K562 (cell line): Measurements from ENCODE around the gene KLK5. TPM values are rescaled to one million over a fixed set of nuclear protein-coding genes. Genes with fewer than 3 reads are reported as not detected.

Experiments used
- ETS2 ChIP-seq: IDR thresholded peaks from 2 replicates; pipeline ENCODE4 v1.6.1; 2016; ENCODE audit warnings: borderline replicate concordance, missing genetic modification characterization, mild to moderate bottlenecking, moderate library complexity, missing compliant biosample characterization; ENCODE audit not compliant: poor library complexity, severe bottlenecking
- NCOA1 ChIP-seq: fragments of 450-650 bp; IDR thresholded peaks from 2 replicates; pipeline ENCODE4 v1.6.1; 2016; ENCODE audit warnings: low read depth
- NCOA6 ChIP-seq: fragments of 450-650 bp; IDR thresholded peaks from 2 replicates; pipeline ENCODE4 v1.6.1; 2017; ENCODE audit warnings: mild to moderate bottlenecking
- POLR2AphosphoS2 ChIP-seq: IDR thresholded peaks from 2 replicates; pipeline ENCODE4 v1.6.1; 2012; ENCODE audit warnings: low read length, improper control_type of control experiment
- SNRNP70 ChIP-seq: fragments of 200-400 bp; formaldehyde crosslinking; optimal IDR thresholded peaks from 2 replicates; pipeline ENCODE3; 2017; ENCODE audit warnings: low read depth, low read length
- SPI1 ChIP-seq: IDR thresholded peaks from 2 replicates; pipeline ENCODE4 v1.6.1; 2011; ENCODE audit warnings: low read depth, low read length, control low read depth, borderline replicate concordance
- TRIM28 ChIP-seq: fragments of 450-650 bp; IDR thresholded peaks from 2 replicates; pipeline ENCODE4 v1.6.1; 2017
- polyA plus RNA-seq, 8 experiments: library from polyadenylated mRNA; depleted of rRNA in 4 of 8; stranded (reverse) in 5 of 8; unstranded in 3 of 8; fragments of >200 nt; fragmentation: Nextera tagmentation in 2 of 8; fragmentation: Illumina TruSeq in 1 of 8; extraction: Ambion mirVana in 2 of 8; extraction: Trizol in 1 of 8; gene quantifications; 2 replicates each; pipeline versions ENCODE4 v1.2.1 to v1.2.3, GENCODE V29; 2011 to 2014; ENCODE audit warnings: inconsistent platforms in 1 of 8, missing spikeins in 1 of 8
- total RNA-seq, 7 experiments: library from RNA; depleted of rRNA in 6 of 7; stranded (reverse); fragments of >200 nt in 6 of 7; fragmentation: Illumina TruSeq in 2 of 7; extraction: Trizol in 2 of 7; gene quantifications; 2 replicates each; pipeline versions ENCODE4 v1.2.1 to v1.2.3, GENCODE V29; 2011 to 2021; ENCODE audit warnings: low replicate concordance in 1 of 7
- TF ChIP-seq, protein P1 (sequence below): fragments of 250-450 bp; sonication (Bioruptor Pico); IDR thresholded peaks from 2 replicates; pipeline ENCODE4 v1.5.0; 2020; ENCODE audit warnings: mild to moderate bottlenecking
- TF ChIP-seq, protein P2 (sequence below): fragments of 450-650 bp; IDR thresholded peaks from 2 replicates; pipeline ENCODE4 v1.6.1; 2017; ENCODE audit warnings: antibody characterized with exemption, mild to moderate bottlenecking
- TF ChIP-seq, protein P3 (sequence below): sonication (generic); formaldehyde crosslinking; IDR thresholded peaks from 2 replicates; pipeline ENCODE4 v1.8.1; 2022; ENCODE audit warnings: missing genetic modification reagents

The KLK5 gene
- total and polyA plus RNA-seq, 9 of the 15 experiments (the other 6 are each of a cell fraction or from before 2014, with no cell fraction given): not detected

DNA sequence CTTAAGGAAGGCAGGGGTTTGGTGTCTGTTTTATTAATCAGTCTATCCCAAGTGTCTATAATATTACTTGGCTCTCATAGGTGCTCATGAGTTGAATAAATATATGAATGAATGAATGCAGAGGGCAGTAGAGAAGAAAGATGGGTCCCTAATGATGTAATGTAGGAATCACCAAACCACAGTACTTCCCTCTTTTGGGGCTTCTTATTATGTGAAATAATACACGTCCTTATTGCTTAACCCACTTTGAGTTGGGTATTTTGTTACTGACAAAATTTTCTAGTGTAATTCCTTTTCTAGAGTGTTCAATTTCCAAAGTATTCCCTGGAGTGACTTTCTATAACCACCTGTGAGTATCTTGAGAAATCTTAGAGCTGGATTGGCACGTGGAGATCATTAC is 13.2 kb downstream of the KLK5 start (continued):
- TF ChIP-seq, protein P1, sequence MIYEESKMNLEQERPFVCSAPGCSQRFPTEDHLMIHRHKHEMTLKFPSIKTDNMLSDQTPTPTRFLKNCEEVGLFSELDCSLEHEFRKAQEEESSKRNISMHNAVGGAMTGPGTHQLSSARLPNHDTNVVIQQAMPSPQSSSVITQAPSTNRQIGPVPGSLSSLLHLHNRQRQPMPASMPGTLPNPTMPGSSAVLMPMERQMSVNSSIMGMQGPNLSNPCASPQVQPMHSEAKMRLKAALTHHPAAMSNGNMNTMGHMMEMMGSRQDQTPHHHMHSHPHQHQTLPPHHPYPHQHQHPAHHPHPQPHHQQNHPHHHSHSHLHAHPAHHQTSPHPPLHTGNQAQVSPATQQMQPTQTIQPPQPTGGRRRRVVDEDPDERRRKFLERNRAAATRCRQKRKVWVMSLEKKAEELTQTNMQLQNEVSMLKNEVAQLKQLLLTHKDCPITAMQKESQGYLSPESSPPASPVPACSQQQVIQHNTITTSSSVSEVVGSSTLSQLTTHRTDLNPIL (CRISPR knock-in tag): no peak
- TF ChIP-seq NCOA6 (no peak), NCOA1 (no peak), TRIM28 (no peak), SNRNP70 (no peak), ETS2 (tag) (no peak), SPI1 (no peak), POLR2AphosphoS2 (no peak)
- TF ChIP-seq, protein P2, sequence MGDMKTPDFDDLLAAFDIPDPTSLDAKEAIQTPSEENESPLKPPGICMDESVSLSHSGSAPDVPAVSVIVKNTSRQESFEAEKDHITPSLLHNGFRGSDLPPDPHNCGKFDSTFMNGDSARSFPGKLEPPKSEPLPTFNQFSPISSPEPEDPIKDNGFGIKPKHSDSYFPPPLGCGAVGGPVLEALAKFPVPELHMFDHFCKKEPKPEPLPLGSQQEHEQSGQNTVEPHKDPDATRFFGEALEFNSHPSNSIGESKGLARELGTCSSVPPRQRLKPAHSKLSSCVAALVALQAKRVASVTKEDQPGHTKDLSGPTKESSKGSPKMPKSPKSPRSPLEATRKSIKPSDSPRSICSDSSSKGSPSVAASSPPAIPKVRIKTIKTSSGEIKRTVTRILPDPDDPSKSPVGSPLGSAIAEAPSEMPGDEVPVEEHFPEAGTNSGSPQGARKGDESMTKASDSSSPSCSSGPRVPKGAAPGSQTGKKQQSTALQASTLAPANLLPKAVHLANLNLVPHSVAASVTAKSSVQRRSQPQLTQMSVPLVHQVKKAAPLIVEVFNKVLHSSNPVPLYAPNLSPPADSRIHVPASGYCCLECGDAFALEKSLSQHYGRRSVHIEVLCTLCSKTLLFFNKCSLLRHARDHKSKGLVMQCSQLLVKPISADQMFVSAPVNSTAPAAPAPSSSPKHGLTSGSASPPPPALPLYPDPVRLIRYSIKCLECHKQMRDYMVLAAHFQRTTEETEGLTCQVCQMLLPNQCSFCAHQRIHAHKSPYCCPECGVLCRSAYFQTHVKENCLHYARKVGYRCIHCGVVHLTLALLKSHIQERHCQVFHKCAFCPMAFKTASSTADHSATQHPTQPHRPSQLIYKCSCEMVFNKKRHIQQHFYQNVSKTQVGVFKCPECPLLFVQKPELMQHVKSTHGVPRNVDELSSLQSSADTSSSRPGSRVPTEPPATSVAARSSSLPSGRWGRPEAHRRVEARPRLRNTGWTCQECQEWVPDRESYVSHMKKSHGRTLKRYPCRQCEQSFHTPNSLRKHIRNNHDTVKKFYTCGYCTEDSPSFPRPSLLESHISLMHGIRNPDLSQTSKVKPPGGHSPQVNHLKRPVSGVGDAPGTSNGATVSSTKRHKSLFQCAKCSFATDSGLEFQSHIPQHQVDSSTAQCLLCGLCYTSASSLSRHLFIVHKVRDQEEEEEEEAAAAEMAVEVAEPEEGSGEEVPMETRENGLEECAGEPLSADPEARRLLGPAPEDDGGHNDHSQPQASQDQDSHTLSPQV: no peak
- TF ChIP-seq, protein P3, sequence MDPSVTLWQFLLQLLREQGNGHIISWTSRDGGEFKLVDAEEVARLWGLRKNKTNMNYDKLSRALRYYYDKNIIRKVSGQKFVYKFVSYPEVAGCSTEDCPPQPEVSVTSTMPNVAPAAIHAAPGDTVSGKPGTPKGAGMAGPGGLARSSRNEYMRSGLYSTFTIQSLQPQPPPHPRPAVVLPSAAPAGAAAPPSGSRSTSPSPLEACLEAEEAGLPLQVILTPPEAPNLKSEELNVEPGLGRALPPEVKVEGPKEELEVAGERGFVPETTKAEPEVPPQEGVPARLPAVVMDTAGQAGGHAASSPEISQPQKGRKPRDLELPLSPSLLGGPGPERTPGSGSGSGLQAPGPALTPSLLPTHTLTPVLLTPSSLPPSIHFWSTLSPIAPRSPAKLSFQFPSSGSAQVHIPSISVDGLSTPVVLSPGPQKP (CRISPR knock-in tag): no peak
